HepG2 (cell line): ENCODE results near the gene HIPK4. TPM values are rescaled to one million over a fixed set of nuclear protein-coding genes. Genes with fewer than 3 reads are reported as not detected.
A peak's percentile ranks its signal among the peaks of the same experiment; 100 is the strongest.

ENCODE experiments used
- AHR ChIP-seq: IDR thresholded peaks from 2 replicates; pipeline ENCODE4 v1.6.1; 2018; ENCODE audit warnings: missing genetic modification reagents, missing compliant biosample characterization
- GABPA ChIP-seq, 2 experiments: IDR thresholded peaks; 2 replicates each; pipeline ENCODE4 v1.6.1; 2011 to 2016; ENCODE audit warnings: low read depth in 2 of 2, low read length in 1 of 2, missing biosample characterization in 1 of 2, missing genetic modification characterization in 1 of 2
- HNRNPK ChIP-seq: fragments of 200-400 bp; formaldehyde crosslinking; IDR thresholded peaks from 2 replicates; pipeline ENCODE4 v1.6.1; 2018; ENCODE audit warnings: low read length, low read depth, moderate library complexity, mild to moderate bottlenecking; ENCODE audit not compliant: poor library complexity, severe bottlenecking
- HOXA7 ChIP-seq: sonication (generic); formaldehyde crosslinking; IDR thresholded peaks from 2 replicates; pipeline ENCODE4 v1.8.1; 2022; ENCODE audit warnings: mild to moderate bottlenecking, missing genetic modification reagents, moderate library complexity
- IKZF1 ChIP-seq: fragments of 450-650 bp; IDR thresholded peaks from 2 replicates; pipeline ENCODE4 v1.7.1; 2016
- JUN ChIP-seq: sonication (generic); formaldehyde crosslinking; IDR thresholded peaks from 2 replicates; pipeline ENCODE4 v1.4.0; 2020; ENCODE audit warnings: mild to moderate bottlenecking, missing genetic modification reagents
- MAFG ChIP-seq: sonication (generic); formaldehyde crosslinking; IDR thresholded peaks from 2 replicates; pipeline ENCODE4 v1.5.1; 2020; ENCODE audit warnings: mild to moderate bottlenecking, missing genetic modification reagents
- NFE2L2 ChIP-seq: fragments of 150-350 bp; IDR thresholded peaks from 2 replicates; pipeline ENCODE4 v1.6.1; 2014; ENCODE audit warnings: low read length
- SIN3B ChIP-seq: fragments of 150-350 bp; IDR thresholded peaks from 2 replicates; pipeline ENCODE4 v1.6.1; 2014; ENCODE audit warnings: low read length
- ZNF430 ChIP-seq: sonication (generic); formaldehyde crosslinking; IDR thresholded peaks from 2 replicates; pipeline ENCODE4 v1.9.0; 2021; ENCODE audit warnings: mild to moderate bottlenecking, missing genetic modification reagents
- ZNF496 ChIP-seq: sonication (generic); formaldehyde crosslinking; IDR thresholded peaks from 2 replicates; pipeline ENCODE4 v1.8.1; 2023; ENCODE audit warnings: mild to moderate bottlenecking, moderate library complexity, missing genetic modification reagents; ENCODE audit not compliant: insufficient replicate concordance
- ZNF570 ChIP-seq: sonication (generic); formaldehyde crosslinking; IDR thresholded peaks from 2 replicates; pipeline ENCODE4 v1.4.0; 2020; ENCODE audit warnings: mild to moderate bottlenecking, missing genetic modification reagents, borderline replicate concordance
- ZNF703 ChIP-seq: sonication (generic); formaldehyde crosslinking; IDR thresholded peaks from 2 replicates; pipeline ENCODE4 v1.5.1; 2020; ENCODE audit warnings: missing genetic modification reagents, mild to moderate bottlenecking, moderate library complexity, borderline replicate concordance
- polyA plus RNA-seq, 8 experiments: library from polyadenylated mRNA; depleted of rRNA in 3 of 8; stranded (reverse) in 7 of 8; unstranded in 1 of 8; fragments of >200 nt; fragmentation: Illumina TruSeq in 4 of 8; extraction: Trizol in 4 of 8; gene quantifications; 2 replicates each; pipeline versions ENCODE4 v1.2.1 to v1.2.3, GENCODE V29; 2011 to 2016; ENCODE audit warnings: low read depth in 4 of 8, missing spikeins in 1 of 8, mixed read lengths in 1 of 8; ENCODE audit not compliant: insufficient read depth in 1 of 8
- total RNA-seq, 5 experiments: library from RNA; depleted of rRNA; stranded (reverse); fragments of >200 nt; fragmentation: Illumina TruSeq; extraction: Trizol; gene quantifications; 2 replicates each; pipeline ENCODE4 v1.2.3, GENCODE V29; 2016; ENCODE audit warnings: low read depth in 1 of 5
- TF ChIP-seq, protein P1 (sequence below): IDR thresholded peaks from 2 replicates; pipeline ENCODE4 v1.6.1; 2012; ENCODE audit warnings: low read length, improper control_type of control experiment
- TF ChIP-seq, protein P2 (sequence below): IDR thresholded peaks from 2 replicates; pipeline ENCODE4 v1.6.1; 2012; ENCODE audit warnings: low read depth, low read length, improper control_type of control experiment
- TF ChIP-seq, protein P3 (sequence below): sonication (generic); formaldehyde crosslinking; IDR thresholded peaks from 2 replicates; pipeline ENCODE4 v1.9.0; 2021; ENCODE audit warnings: mild to moderate bottlenecking, missing genetic modification reagents

HIPK4 gene
- total and polyA plus RNA-seq, 2 of the 13 experiments (the other 11 are each of a cell fraction or from before 2014, with no cell fraction given) = 0.03 TPM; not detected in 1

DNA sequence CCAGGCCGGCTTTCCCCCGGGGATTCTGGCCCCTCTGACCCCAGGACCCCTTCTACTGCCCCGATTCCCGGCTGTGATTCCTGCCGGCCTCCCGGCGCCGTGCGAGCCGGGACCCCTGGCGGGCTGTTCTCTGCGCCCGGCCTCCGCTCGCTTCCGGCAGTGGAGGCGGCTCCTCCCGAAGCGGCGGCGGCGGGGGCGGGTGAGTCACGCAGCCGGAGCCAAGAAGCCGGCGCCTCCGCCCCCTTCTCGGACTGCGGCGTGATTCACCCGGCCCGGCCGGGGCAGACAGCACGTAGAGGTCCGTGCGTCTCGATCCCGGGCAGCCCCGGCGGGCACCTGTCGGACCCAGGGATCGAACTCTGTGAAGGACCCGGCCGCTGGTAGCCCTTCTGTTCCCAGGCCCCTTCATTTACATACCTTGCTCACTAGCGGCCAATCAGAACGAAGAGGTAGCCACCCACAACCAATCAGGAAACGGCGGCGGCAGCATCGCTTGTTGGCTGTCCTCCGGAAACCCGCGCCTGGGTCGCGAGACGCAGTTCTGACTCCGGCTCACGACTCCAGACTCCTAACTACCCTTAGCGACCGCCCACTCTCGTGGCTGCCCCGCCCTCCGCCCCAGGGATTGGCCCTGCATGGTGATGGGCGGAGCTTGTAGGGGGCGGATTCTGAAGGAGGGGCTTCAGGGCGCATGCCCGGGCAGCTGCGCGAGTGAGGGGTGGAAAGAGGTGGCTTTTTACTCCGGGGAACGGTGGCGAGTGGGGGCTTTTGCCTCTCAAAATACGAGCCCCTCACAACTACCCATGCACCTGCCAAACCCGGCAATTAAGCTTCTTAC, 35.7 kb upstream of the HIPK4 start, which contains the start of gene SERTAD1 (continued):
- TF ChIP-seq IKZF1 (no peak), SIN3B (no peak), AHR (CRISPR knock-in tag) (peak; percentile 14; the same call in 1 of the 2 replicates), ZNF496 (CRISPR knock-in tag) (no peak), ZNF430 (CRISPR knock-in tag) (peak; percentile 49; the same call in 1 of the 2 replicates), HOXA7 (CRISPR knock-in tag) (no peak), HNRNPK (no peak), NFE2L2 (no peak), ZNF703 (CRISPR knock-in tag) (no peak; the same call in 1 of the 2 replicates), MAFG (CRISPR knock-in tag) (no peak), GABPA (IDR thresholded peaks at IDR 0.05; ENCODE audit: low read depth, low read length) (no peak), GABPA (CRISPR knock-in tag; IDR thresholded peaks at IDR 0.05; ENCODE audit: low read depth) (peak; percentile 55), ZNF570 (CRISPR knock-in tag) (no peak), JUN (CRISPR knock-in tag) (0 out of 2 replicates have a peak, but pooled peaks have one; percentile 53)
- TF ChIP-seq, protein P1, sequence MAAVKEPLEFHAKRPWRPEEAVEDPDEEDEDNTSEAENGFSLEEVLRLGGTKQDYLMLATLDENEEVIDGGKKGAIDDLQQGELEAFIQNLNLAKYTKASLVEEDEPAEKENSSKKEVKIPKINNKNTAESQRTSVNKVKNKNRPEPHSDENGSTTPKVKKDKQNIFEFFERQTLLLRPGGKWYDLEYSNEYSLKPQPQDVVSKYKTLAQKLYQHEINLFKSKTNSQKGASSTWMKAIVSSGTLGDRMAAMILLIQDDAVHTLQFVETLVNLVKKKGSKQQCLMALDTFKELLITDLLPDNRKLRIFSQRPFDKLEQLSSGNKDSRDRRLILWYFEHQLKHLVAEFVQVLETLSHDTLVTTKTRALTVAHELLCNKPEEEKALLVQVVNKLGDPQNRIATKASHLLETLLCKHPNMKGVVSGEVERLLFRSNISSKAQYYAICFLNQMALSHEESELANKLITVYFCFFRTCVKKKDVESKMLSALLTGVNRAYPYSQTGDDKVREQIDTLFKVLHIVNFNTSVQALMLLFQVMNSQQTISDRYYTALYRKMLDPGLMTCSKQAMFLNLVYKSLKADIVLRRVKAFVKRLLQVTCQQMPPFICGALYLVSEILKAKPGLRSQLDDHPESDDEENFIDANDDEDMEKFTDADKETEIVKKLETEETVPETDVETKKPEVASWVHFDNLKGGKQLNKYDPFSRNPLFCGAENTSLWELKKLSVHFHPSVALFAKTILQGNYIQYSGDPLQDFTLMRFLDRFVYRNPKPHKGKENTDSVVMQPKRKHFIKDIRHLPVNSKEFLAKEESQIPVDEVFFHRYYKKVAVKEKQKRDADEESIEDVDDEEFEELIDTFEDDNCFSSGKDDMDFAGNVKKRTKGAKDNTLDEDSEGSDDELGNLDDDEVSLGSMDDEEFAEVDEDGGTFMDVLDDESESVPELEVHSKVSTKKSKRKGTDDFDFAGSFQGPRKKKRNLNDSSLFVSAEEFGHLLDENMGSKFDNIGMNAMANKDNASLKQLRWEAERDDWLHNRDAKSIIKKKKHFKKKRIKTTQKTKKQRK = no peak
- TF ChIP-seq, protein P2, sequence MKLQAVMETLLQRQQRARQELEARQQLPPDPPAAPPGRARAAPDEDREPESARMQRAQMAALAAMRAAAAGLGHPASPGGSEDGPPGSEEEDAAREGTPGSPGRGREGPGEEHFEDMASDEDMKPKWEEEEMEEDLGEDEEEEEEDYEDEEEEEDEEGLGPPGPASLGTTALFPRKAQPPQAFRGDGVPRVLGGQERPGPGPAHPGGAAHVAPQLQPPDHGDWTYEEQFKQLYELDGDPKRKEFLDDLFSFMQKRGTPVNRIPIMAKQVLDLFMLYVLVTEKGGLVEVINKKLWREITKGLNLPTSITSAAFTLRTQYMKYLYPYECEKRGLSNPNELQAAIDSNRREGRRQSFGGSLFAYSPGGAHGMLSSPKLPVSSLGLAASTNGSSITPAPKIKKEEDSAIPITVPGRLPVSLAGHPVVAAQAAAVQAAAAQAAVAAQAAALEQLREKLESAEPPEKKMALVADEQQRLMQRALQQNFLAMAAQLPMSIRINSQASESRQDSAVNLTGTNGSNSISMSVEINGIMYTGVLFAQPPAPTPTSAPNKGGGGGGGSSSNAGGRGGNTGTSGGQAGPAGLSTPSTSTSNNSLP = no peak
- TF ChIP-seq, protein P3, sequence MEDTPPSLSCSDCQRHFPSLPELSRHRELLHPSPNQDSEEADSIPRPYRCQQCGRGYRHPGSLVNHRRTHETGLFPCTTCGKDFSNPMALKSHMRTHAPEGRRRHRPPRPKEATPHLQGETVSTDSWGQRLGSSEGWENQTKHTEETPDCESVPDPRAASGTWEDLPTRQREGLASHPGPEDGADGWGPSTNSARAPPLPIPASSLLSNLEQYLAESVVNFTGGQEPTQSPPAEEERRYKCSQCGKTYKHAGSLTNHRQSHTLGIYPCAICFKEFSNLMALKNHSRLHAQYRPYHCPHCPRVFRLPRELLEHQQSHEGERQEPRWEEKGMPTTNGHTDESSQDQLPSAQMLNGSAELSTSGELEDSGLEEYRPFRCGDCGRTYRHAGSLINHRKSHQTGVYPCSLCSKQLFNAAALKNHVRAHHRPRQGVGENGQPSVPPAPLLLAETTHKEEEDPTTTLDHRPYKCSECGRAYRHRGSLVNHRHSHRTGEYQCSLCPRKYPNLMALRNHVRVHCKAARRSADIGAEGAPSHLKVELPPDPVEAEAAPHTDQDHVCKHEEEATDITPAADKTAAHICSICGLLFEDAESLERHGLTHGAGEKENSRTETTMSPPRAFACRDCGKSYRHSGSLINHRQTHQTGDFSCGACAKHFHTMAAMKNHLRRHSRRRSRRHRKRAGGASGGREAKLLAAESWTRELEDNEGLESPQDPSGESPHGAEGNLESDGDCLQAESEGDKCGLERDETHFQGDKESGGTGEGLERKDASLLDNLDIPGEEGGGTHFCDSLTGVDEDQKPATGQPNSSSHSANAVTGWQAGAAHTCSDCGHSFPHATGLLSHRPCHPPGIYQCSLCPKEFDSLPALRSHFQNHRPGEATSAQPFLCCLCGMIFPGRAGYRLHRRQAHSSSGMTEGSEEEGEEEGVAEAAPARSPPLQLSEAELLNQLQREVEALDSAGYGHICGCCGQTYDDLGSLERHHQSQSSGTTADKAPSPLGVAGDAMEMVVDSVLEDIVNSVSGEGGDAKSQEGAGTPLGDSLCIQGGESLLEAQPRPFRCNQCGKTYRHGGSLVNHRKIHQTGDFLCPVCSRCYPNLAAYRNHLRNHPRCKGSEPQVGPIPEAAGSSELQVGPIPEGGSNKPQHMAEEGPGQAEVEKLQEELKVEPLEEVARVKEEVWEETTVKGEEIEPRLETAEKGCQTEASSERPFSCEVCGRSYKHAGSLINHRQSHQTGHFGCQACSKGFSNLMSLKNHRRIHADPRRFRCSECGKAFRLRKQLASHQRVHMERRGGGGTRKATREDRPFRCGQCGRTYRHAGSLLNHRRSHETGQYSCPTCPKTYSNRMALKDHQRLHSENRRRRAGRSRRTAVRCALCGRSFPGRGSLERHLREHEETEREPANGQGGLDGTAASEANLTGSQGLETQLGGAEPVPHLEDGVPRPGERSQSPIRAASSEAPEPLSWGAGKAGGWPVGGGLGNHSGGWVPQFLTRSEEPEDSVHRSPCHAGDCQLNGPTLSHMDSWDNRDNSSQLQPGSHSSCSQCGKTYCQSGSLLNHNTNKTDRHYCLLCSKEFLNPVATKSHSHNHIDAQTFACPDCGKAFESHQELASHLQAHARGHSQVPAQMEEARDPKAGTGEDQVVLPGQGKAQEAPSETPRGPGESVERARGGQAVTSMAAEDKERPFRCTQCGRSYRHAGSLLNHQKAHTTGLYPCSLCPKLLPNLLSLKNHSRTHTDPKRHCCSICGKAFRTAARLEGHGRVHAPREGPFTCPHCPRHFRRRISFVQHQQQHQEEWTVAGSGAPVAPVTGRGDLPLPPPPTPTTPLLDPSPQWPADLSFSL (CRISPR knock-in tag) = peak; percentile 70; the same call in 1 of the 2 replicates
